GM21786 (cell line): ENCODE measurements around the gene XKRX.

ENCODE experiments used
- ATAC-seq: cut with Tn5 transposase; IDR thresholded peaks from one replicate; pipeline ENCODE4 v1.9.1; 2021; ENCODE audit not compliant: unreplicated experiment

The XKRX gene

GRCh38 chrX:100928660-100929613 lies at the start of gene XKRX:
Gene XKRX, minus strand, starts transcription at chrX:100928917. Its CDS starts 613 bp downstream, at chrX:100928304.
- ATAC-seq = peak; percentile 53

GRCh38 chrX:100976211-100976610 lies 47.5 kb upstream of the XKRX start:
- no peak for ATAC-seq

- ATAC-seq = no peak
Observed at GRCh38 chrX:100975212-100975611, 46.5 kb upstream of the XKRX start.

- ATAC-seq = no peak
Observed at GRCh38 chrX:100973411-100973810, 44.7 kb upstream of the XKRX start.

- no peak for ATAC-seq
Observed at GRCh38 chrX:100969936-100970335, 41.2 kb upstream of the XKRX start.

GRCh38 chrX:100969408-100969807 lies 40.7 kb upstream of the XKRX start, which contains the start of gene ARL13A:
Gene ARL13A, plus strand, starts transcription at chrX:100969708. Its CDS starts 3,982 bp downstream, at chrX:100973690.
- no peak for ATAC-seq

GRCh38 chrX:100964362-100964761 lies 35.6 kb upstream of the XKRX start:
- ATAC-seq = no peak

GRCh38 chrX:100962811-100963210 lies 34.1 kb upstream of the XKRX start:
- no peak for ATAC-seq

GRCh38 chrX:100948557-100948956 lies 19.8 kb upstream of the XKRX start:
- no peak for ATAC-seq

- ATAC-seq = no peak
Observed at GRCh38 chrX:100946299-100946927, 17.7 kb upstream of the XKRX start.

- ATAC-seq = no peak
Observed at GRCh38 chrX:100944601-100945000, 15.9 kb upstream of the XKRX start.

- no peak for ATAC-seq
Observed at GRCh38 chrX:100939333-100939732, 10.6 kb upstream of the XKRX start.

GRCh38 chrX:100935767-100936166 lies 7.0 kb upstream of the XKRX start:
- ATAC-seq = no peak

GRCh38 chrX:100931925-100932285 lies 3.2 kb upstream of the XKRX start:
- peak; percentile 18 for ATAC-seq

- peak; percentile 59 for ATAC-seq
Observed at GRCh38 chrX:100931218-100931924, 2.7 kb upstream of the XKRX start.

GRCh38 chrX:100926453-100926852 lies 2.3 kb downstream of the XKRX start:
- no peak for ATAC-seq

- no peak for ATAC-seq
Observed at GRCh38 chrX:100924375-100924774, 4.3 kb downstream of the XKRX start.

- ATAC-seq = no peak
Observed at GRCh38 chrX:100915562-100915961, 13.2 kb downstream of the XKRX start.

GRCh38 chrX:100913111-100913510 lies 15.6 kb downstream of the XKRX start:
- ATAC-seq = no peak

GRCh38 chrX:100911731-100912130 lies 17.0 kb downstream of the XKRX start:
- ATAC-seq = no peak

- no peak for ATAC-seq
Observed at GRCh38 chrX:100905620-100906019, 23.1 kb downstream of the XKRX start.

- no peak for ATAC-seq
Observed at GRCh38 chrX:100904433-100904832, 24.3 kb downstream of the XKRX start.
